ENCODE results near the gene ATXN7L1. TPM values are rescaled to one million over a fixed set of nuclear protein-coding genes. Genes with fewer than 3 reads are reported as not detected.

ATXN7L1 gene
- total and polyA plus RNA-seq, 2 of the 8 experiments (the other 6 are each of a cell fraction or from before 2014, with no cell fraction given): 14.3 to 34.0 TPM

GRCh38 chr7:105639667-105640493 lies 236.5 kb downstream of the ATXN7L1 start (continued):
- TF ChIP-seq CEBPB (IDR thresholded peaks at IDR 0.05; ENCODE audit: low read depth, low read length) (no peak), RBBP5 (IDR thresholded peaks at IDR 0.05; ENCODE audit: borderline replicate concordance, low read depth, low read length) (no peak), RNF2 (IDR thresholded peaks at IDR 0.05; ENCODE audit: borderline replicate concordance, low read depth, low read length, missing control alignments, poor library complexity, severe bottlenecking) (no peak), JUN (IDR thresholded peaks at IDR 0.05; ENCODE audit: low read depth, low read length) (no peak), SIX5 (IDR thresholded peaks at IDR 0.05; ENCODE audit: low read depth, low read length) (no peak), E2F6 (IDR thresholded peaks at IDR 0.05) (peak; percentile 79; the same call in 1 of the 2 replicates), CTCF (IDR thresholded peaks at IDR 0.05; ENCODE audit: control extremely low read depth in 1 of 3, insufficient read depth in 1 of 3, low read depth in 1 of 3, low read length in 3 of 3) (no peak), CREB1 (IDR thresholded peaks at IDR 0.05) (no peak), KDM1A (IDR thresholded peaks at IDR 0.05; ENCODE audit: borderline replicate concordance, low read length) (no peak), GABPA (IDR thresholded peaks at IDR 0.05; ENCODE audit: borderline replicate concordance, insufficient read depth, low read length) (no peak), TEAD4 (IDR thresholded peaks at IDR 0.05; ENCODE audit: low read depth, low read length) (no peak), CHD2 (IDR thresholded peaks at IDR 0.05; ENCODE audit: low read length) (no peak), SP1 (IDR thresholded peaks at IDR 0.05; ENCODE audit: low read depth, low read length) (no peak), SAP30 (IDR thresholded peaks at IDR 0.05; ENCODE audit: insufficient read depth, insufficient replicate concordance, low read length) (no peak), HDAC6 (IDR thresholded peaks at IDR 0.05; ENCODE audit: low read depth, low read length) (no peak), HDAC2 (IDR thresholded peaks at IDR 0.05; ENCODE audit: borderline replicate concordance in 1 of 2, low read depth in 2 of 2, low read length in 2 of 2) (no peak)
- TF ChIP-seq, protein P1, sequence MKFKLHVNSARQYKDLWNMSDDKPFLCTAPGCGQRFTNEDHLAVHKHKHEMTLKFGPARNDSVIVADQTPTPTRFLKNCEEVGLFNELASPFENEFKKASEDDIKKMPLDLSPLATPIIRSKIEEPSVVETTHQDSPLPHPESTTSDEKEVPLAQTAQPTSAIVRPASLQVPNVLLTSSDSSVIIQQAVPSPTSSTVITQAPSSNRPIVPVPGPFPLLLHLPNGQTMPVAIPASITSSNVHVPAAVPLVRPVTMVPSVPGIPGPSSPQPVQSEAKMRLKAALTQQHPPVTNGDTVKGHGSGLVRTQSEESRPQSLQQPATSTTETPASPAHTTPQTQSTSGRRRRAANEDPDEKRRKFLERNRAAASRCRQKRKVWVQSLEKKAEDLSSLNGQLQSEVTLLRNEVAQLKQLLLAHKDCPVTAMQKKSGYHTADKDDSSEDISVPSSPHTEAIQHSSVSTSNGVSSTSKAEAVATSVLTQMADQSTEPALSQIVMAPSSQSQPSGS (IDR thresholded peaks at IDR 0.05; ENCODE audit: low read length): no peak
- TF ChIP-seq, protein P2, sequence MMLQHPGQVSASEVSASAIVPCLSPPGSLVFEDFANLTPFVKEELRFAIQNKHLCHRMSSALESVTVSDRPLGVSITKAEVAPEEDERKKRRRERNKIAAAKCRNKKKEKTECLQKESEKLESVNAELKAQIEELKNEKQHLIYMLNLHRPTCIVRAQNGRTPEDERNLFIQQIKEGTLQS (IDR thresholded peaks at IDR 0.05; ENCODE audit: insufficient read depth, low read depth, low read length): no peak

Measured in H1 (cell line).